ENCODE results near the gene MYO9A.
"Not testable (repeated sequence)": the region's sequence is repeated elsewhere in the genome, so short reads cannot be mapped to it uniquely, and the experiment has no call there.

The MYO9A gene

DNA sequence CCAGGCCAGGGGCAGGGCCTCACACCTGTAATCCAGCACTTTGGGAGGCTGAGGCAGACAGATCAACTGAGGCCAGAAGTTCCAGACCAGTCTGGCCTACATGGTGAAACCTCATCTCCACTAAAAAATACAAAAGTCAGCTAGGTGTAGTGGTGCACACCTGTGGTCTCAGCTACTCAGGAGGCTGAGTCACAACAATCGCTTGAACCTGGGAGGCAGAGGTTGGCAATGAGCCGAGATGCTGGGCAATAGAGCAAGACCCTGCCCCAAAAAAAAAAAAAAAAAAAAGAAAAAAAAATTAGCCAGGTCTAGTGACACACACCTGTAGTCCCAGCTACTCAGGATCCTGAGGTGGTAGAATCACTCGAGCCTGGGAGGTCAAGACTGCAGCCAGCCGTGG lies 18.8 kb downstream of the MYO9A start:
- no peak for DNase-seq (ENCODE audit: low read depth in 1 of 2, low spot score in 1 of 2)

GRCh38 chr15:72098040-72098439 lies 19.9 kb downstream of the MYO9A start:
- no peak for DNase-seq (ENCODE audit: low read depth in 1 of 2, low spot score in 1 of 2)

DNA sequence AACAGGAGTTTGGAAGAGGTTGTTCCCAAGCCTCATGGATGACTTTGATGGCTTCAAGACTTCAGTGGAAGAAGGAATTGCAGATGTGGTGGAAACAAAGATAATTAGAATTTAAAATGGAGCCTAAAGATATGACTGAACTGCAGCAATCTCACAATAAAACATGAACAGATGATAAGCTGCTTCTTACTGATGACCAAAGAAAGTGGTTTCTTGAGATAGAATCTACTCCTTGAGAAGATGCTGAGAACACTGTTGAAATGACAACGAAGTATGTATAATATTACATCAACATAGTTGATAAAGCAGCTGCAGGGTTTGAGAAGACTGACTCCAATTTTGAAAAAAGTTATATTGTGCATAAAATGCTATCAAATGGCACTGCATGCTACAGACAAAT lies 21.2 kb downstream of the MYO9A start:
- no peak for DNase-seq (ENCODE audit: low read depth in 1 of 2, low spot score in 1 of 2)

- no peak for DNase-seq (ENCODE audit: low read depth in 1 of 2, low spot score in 1 of 2)
Measured at GRCh38 chr15:72092691-72093090, 25.3 kb downstream of the MYO9A start.

DNA sequence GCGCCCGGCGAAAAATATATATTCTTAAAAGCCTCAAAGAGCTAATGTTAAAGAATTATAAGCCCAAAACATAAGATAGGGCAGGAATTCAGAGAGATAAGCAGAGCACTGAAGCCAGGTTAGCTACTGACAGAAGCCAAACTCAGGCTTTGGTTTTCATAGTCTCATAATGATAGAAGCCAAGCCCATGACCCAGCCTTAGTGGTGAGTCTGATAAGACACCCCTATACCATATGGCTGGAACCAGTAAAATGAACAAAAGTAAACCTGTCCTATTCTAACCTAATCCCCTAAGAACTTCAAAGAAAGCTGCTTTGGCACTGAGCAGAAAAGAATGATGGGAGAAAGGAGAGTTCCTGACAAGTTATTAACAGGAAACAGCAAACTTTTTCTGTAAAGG lies 25.9 kb downstream of the MYO9A start:
- DNase-seq (ENCODE audit: low read depth in 1 of 2, low spot score in 1 of 2), result no peak

GRCh38 chr15:72086920-72087648 lies 30.9 kb downstream of the MYO9A start:
- DNase-seq (ENCODE audit: low read depth in 1 of 2, low spot score in 1 of 2), result no peak

- no peak for DNase-seq (ENCODE audit: low read depth in 1 of 2, low spot score in 1 of 2)
Measured at GRCh38 chr15:72086010-72086697, 31.8 kb downstream of the MYO9A start.

DNA sequence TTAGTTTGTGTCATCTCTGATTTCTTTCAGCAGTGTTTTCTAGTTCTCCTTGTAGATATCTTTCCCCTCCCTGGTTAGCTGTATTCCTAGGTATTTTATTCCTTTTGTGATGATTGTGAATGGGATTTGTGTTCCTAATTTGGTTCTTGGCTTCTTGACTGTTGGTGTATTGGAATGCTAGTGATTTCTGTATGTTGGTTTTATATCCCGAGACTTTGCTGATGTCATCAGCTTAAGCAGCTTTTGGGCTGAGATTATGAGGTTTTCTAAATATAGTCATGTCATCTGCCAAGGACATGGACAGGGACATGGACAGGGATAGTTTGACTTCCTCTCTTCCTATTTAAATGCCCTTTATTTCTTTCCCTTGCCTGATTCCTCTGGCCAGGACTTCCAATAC lies 35.8 kb downstream of the MYO9A start:
- no peak for DNase-seq (ENCODE audit: low read depth in 1 of 2, low spot score in 1 of 2)

DNA sequence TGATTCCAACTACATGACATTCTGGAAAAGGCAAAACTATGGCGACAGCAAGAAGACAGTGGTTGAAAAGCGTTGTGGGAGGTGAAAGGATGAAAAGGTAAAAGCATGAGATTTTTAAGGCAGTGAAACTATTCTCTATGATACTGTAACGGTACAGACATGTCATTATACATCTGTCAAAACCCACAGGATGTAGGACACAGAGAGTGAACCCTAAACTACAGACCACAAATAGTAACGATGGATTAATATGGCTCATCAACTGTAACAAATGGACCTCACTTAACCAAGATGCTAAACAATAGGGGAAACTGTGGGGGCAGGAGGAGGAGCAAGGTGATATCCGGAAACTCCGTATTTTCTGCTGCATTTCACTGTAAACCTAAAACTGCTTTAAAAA lies 39.1 kb downstream of the MYO9A start:
- no peak for DNase-seq (ENCODE audit: low read depth in 1 of 2, low spot score in 1 of 2)

DNA sequence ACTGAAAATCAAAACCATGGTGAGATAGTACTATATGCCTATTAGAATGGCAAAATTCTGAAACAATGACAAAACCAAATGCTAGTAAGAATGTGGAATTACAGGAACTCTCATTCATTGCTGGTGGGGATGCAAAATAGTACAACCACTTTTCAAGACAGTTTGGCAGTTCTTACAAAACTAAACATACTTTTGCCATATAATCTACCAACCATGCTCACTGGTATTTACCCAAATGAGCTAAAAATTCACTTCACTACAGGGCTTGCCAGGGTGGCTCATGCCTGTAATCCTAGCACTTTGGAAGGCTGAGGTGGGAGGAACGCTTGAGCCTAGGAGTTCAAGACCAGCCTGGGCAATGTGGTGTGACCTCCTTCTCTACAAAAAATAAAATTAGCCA lies 40.0 kb downstream of the MYO9A start:
- DNase-seq (ENCODE audit: low read depth in 1 of 2, low spot score in 1 of 2), result no peak

DNA sequence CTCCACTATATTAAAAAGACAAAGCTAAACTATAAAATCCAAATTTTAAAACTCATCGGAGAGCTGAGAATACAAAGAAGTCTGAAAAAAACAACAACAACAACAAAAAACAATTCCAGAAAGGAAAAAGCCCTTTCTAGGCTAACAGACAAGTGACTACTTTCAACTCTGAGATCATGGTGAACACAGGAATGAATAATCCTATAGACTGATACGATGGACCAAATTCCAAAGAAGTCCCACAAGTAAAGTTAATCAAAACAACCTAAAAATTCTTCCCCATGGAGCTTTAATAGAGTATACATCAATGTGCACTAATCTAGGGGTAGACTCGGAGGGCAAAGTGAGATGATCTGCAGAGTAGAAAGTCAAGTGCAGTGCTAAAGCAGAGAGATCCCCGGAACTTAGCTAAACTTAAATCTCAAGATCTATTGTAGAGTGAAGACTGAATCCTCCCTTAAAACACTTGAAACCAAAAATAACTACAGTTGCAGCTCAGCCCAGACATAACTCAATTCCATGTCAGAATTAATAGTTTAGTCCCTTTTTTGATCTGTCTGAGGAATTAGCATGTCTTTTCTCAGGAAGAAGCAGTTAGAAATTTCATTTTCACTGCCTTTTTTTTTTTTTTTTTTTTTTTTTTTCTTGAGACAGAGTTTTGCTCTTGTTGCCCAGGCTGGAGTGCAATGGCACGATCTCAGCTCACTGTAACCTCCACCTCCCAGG lies 43.5 kb downstream of the MYO9A start:
- DNase-seq (ENCODE audit: low read depth in 1 of 2, low spot score in 1 of 2), result no peak

DNA sequence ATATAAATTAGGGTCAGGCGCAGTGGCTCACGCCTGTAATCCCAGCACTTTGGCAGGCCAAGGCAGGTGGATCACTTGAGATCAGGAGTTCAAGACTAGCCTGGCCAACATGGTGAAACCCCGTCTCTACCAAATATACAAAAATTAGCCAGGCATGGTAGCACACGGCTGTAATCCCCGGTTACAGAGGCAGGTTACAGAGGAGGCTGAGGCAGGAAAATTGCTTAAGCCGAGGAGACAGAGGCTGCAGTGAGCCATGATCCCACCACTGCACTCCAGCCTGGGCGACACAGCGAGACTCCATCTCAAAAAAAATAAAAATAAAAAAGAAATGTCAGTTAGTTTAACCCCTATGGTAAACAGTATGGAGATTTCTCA lies 46.5 kb downstream of the MYO9A start:
- not testable (repeated sequence) for DNase-seq (ENCODE audit: low read depth in 1 of 2, low spot score in 1 of 2)

GRCh38 chr15:72070817-72071447 lies 47.0 kb downstream of the MYO9A start:
- DNase-seq (ENCODE audit: low read depth in 1 of 2, low spot score in 1 of 2), result no peak

GRCh38 chr15:72068856-72069255 lies 49.1 kb downstream of the MYO9A start:
- DNase-seq (ENCODE audit: low read depth in 1 of 2, low spot score in 1 of 2), result no peak

- DNase-seq (ENCODE audit: low read depth in 1 of 2, low spot score in 1 of 2), result no peak
Measured at GRCh38 chr15:72065801-72066200, 52.1 kb downstream of the MYO9A start.

- no peak for DNase-seq (ENCODE audit: low read depth in 1 of 2, low spot score in 1 of 2)
Measured at GRCh38 chr15:72063186-72063585, 54.8 kb downstream of the MYO9A start.

- no peak for DNase-seq (ENCODE audit: low read depth in 1 of 2, low spot score in 1 of 2)
Measured at GRCh38 chr15:72062319-72062718, 55.6 kb downstream of the MYO9A start.

GRCh38 chr15:72060687-72061250 lies 57.2 kb downstream of the MYO9A start:
- DNase-seq (ENCODE audit: low read depth in 1 of 2, low spot score in 1 of 2), result no peak

DNA sequence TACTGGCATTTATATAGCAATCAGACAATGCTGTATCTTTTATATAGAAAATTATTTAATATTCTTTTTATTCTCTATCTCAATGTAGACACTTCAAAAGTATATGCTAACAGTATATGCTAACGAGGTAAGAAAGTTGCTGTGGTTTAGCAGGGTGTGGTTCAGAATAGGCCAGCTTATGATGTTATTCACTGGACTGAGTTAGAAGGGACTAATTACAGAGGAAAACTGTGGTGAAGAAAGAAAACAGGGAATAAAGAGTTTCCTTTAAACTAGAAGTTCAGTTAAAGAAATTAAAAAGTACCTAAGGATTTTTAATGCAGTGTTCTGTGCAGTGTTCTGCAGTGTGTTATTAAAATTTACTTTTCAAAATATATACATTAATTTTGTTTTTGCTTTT lies 59.4 kb downstream of the MYO9A start:
- DNase-seq (ENCODE audit: low read depth in 1 of 2, low spot score in 1 of 2), result no peak

DNA sequence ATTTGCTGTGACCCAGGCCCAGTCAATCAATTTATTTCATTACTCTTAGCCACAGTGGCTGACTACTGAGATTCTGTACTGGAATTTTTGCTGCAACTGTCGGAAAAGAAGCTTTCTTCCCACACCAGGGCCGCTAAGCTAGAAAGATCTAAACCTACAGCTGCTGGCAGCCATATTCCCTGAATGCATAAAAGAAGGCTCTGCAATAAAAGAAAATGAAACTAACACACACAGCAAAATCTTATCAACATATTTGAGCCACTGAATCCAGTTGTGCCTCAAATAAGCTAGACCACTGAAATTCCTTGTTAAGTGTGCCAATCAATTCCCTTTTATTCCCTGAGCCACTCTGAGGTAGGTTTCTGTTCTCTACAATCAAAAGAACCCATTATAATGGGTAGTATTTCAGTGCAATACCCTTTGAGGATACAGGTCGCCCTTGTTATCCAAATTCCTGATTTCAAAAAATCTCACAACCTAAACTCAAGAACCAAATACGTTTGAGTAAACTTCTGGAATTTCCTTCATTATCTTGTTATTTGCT lies 60.3 kb downstream of the MYO9A start:
- DNase-seq (ENCODE audit: low read depth in 1 of 2, low spot score in 1 of 2), result no peak

- not testable (repeated sequence) for DNase-seq (ENCODE audit: low read depth in 1 of 2, low spot score in 1 of 2)
Measured at GRCh38 chr15:72056217-72056616, 61.7 kb downstream of the MYO9A start.

Data from stimulated activated CD4-positive, alpha-beta T cell treated with anti-CD3 and anti-CD28 coated beads, Interleukin-15, amount 100 ng/mL, for 1 hour (primary cell).